H9 (cell line): ENCODE data around the gene PARP8. TPM values are rescaled to one million over a fixed set of nuclear protein-coding genes. Genes with fewer than 3 reads are reported as not detected.

Experiments used
- DNase-seq: peaks from one replicate; pipeline ENCODE4 v3.0.0-alpha.2; 2017
- H2AFZ ChIP-seq: one replicate; pipeline ENCODE4 v1.6.1; 2013; ENCODE audit warnings: mild to moderate bottlenecking, low read length, control low read depth, moderate library complexity
- H2AK5ac ChIP-seq: 2 replicates; pipeline ENCODE4 v1.6.1; 2013; ENCODE audit warnings: low read length, control low read depth, mixed read lengths; ENCODE audit not compliant: insufficient read length
- H2BK120ac ChIP-seq: one replicate; pipeline ENCODE4 v1.6.1; 2013; ENCODE audit warnings: low read depth, mild to moderate bottlenecking, low read length, control low read depth, inconsistent platforms; ENCODE audit not compliant: poor library complexity, severe bottlenecking
- H2BK12ac ChIP-seq: 2 replicates; pipeline ENCODE4 v1.6.1; 2013; ENCODE audit warnings: low read length, control low read depth, mixed read lengths, low read depth; ENCODE audit not compliant: insufficient read length
- H2BK15ac ChIP-seq: 2 replicates; pipeline ENCODE4 v1.6.1; 2013; ENCODE audit warnings: low read depth, low read length, control low read depth
- H2BK20ac ChIP-seq: one replicate; pipeline ENCODE4 v1.6.1; 2013; ENCODE audit warnings: low read depth, mild to moderate bottlenecking, low read length, control low read depth, inconsistent platforms; ENCODE audit not compliant: poor library complexity, severe bottlenecking
- H2BK5ac ChIP-seq: 2 replicates; pipeline ENCODE4 v1.6.1; 2013; ENCODE audit warnings: low read length, control low read depth, mixed read lengths; ENCODE audit not compliant: insufficient read length
- H3K14ac ChIP-seq: 2 replicates; pipeline ENCODE4 v1.6.1; 2013; ENCODE audit warnings: low read length, control low read depth; ENCODE audit not compliant: insufficient read depth
- H3K18ac ChIP-seq: 2 replicates; pipeline ENCODE4 v1.6.1; 2013; ENCODE audit warnings: low read depth, mild to moderate bottlenecking, mixed read lengths, low read length, control low read depth; ENCODE audit not compliant: insufficient read length
- H3K23ac ChIP-seq: 2 replicates; pipeline ENCODE4 v1.6.1; 2013; ENCODE audit warnings: low read length, control low read depth, mixed read lengths, low read depth; ENCODE audit not compliant: insufficient read length
- H3K23me2 ChIP-seq: 2 replicates; pipeline ENCODE4 v1.6.1; 2013; ENCODE audit warnings: low read depth, mild to moderate bottlenecking, mixed read lengths, low read length, control low read depth; ENCODE audit not compliant: insufficient read length, poor library complexity, severe bottlenecking
- H3K27ac ChIP-seq: 2 replicates; pipeline ENCODE4 v1.5.1; 2013; ENCODE audit warnings: low read length, control low read depth, mixed read lengths, low read depth; ENCODE audit not compliant: insufficient read length
- H3K27me3 ChIP-seq: 2 replicates; pipeline ENCODE4 v1.6.1; 2013; ENCODE audit warnings: low read length, control low read depth, inconsistent platforms; ENCODE audit not compliant: insufficient read depth
- H3K4ac ChIP-seq: 2 replicates; pipeline ENCODE4 v1.6.1; 2013; ENCODE audit warnings: low read depth, mild to moderate bottlenecking, control low read depth, inconsistent platforms, low read length, moderate library complexity
- H3K4me1 ChIP-seq: 2 replicates; pipeline ENCODE4 v1.6.1; 2013; ENCODE audit warnings: low read length, control low read depth, inconsistent platforms; ENCODE audit not compliant: insufficient read depth
- H3K4me2 ChIP-seq: 2 replicates; pipeline ENCODE4 v1.6.1; 2013; ENCODE audit warnings: low read length, control low read depth, mixed read lengths; ENCODE audit not compliant: insufficient read length, insufficient read depth
- H3K56ac ChIP-seq: 2 replicates; pipeline ENCODE4 v1.6.1; 2013; ENCODE audit warnings: low read depth, mild to moderate bottlenecking, mixed read lengths, low read length, control low read depth; ENCODE audit not compliant: insufficient read length
- H3K79me1 ChIP-seq: 2 replicates; pipeline ENCODE4 v1.6.1; 2013; ENCODE audit warnings: low read depth, mild to moderate bottlenecking, moderate library complexity, low read length, control low read depth, inconsistent platforms; ENCODE audit not compliant: insufficient read depth, poor library complexity, severe bottlenecking
- H3K79me2 ChIP-seq: 2 replicates; pipeline ENCODE4 v1.6.1; 2013; ENCODE audit warnings: low read length, control low read depth, inconsistent platforms; ENCODE audit not compliant: insufficient read depth
- H3K9ac ChIP-seq: 2 replicates; pipeline ENCODE4 v1.6.1; 2013; ENCODE audit warnings: low read length, control low read depth, mixed read lengths; ENCODE audit not compliant: insufficient read length; ENCODE audit errors: extremely low read depth
- H3K9me3 ChIP-seq: one replicate; pipeline ENCODE4 v1.6.1; 2013; ENCODE audit warnings: low read depth, low read length, inconsistent platforms; ENCODE audit not compliant: control insufficient read depth
- H3T11ph ChIP-seq: one replicate; pipeline ENCODE4 v1.6.1; 2013; ENCODE audit warnings: mild to moderate bottlenecking, low read length, control low read depth, inconsistent platforms
- H4K20me1 ChIP-seq: one replicate; pipeline ENCODE4 v1.6.1; 2013; ENCODE audit not compliant: control insufficient read depth, insufficient read length, insufficient read depth
- H4K5ac ChIP-seq: 2 replicates; pipeline ENCODE4 v1.6.1; 2013; ENCODE audit warnings: low read depth, mild to moderate bottlenecking, mixed read lengths, low read length, control low read depth; ENCODE audit not compliant: insufficient read length
- H4K8ac ChIP-seq: replicated peaks from 2 replicates; pipeline ENCODE4 v1.6.1; 2013; ENCODE audit warnings: low read length, control low read depth, mixed read lengths, low read depth; ENCODE audit not compliant: insufficient read length
- H4K91ac ChIP-seq: 2 replicates; pipeline ENCODE4 v1.6.1; 2013; ENCODE audit warnings: low read depth, mild to moderate bottlenecking, moderate library complexity, mixed read lengths, low read length, control low read depth; ENCODE audit not compliant: insufficient read length
- H3K27ac Mint-ChIP-seq, 3 experiments: 2 replicates in 2 of 3; 3 replicates in 1 of 3; pipeline ENCODE4 v1.8.0; 2020 to 2021; ENCODE audit warnings: mixed read lengths in 3 of 3, mild to moderate bottlenecking in 1 of 3, moderate library complexity in 1 of 3
- H3K27me3 Mint-ChIP-seq: 2 replicates; pipeline ENCODE4 v1.8.0; 2021; ENCODE audit warnings: low read depth, mild to moderate bottlenecking, moderate library complexity, mixed read lengths
- H3K36me3 Mint-ChIP-seq, 3 experiments: 2 replicates in 2 of 3; 3 replicates in 1 of 3; pipeline ENCODE4 v1.8.0; 2020 to 2021; ENCODE audit warnings: low read depth in 3 of 3, mixed read lengths in 3 of 3; ENCODE audit not compliant: insufficient read depth in 1 of 3
- H3K4me1 Mint-ChIP-seq, 2 experiments: 2 replicates each; pipeline ENCODE4 v1.8.0; 2020; ENCODE audit warnings: mixed read lengths in 2 of 2
- H3K4me3 Mint-ChIP-seq, 2 experiments: 2 replicates in 1 of 2; 3 replicates in 1 of 2; pipeline ENCODE4 v1.8.0; 2020 to 2021; ENCODE audit warnings: mild to moderate bottlenecking in 2 of 2, mixed read lengths in 2 of 2, moderate library complexity in 1 of 2
- H3K9me3 Mint-ChIP-seq, 2 experiments: 2 replicates in 1 of 2; 3 replicates in 1 of 2; pipeline ENCODE4 v1.8.0; 2020; ENCODE audit warnings: mild to moderate bottlenecking in 2 of 2, mixed read lengths in 2 of 2, moderate library complexity in 1 of 2
- CTCF ChIP-seq: fragments of 200-600 bp; sonication (generic); conservative IDR thresholded peaks from 3 replicates; pipeline ENCODE4 v1.8.0; 2021; ENCODE audit warnings: antibody characterized with exemption, mild to moderate bottlenecking
- total RNA-seq: library from RNA; stranded (reverse); gene quantifications from 2 replicates; pipeline ENCODE4 v1.2.1, GENCODE V29; 2021

Gene PARP8
- total RNA-seq, 1 experiment from 2014 or later = 34.0 TPM

GRCh38 chr5:50763351-50763750 lies 96.9 kb downstream of the PARP8 start:
- Histone ChIP-seq H3K27ac (no peak overlapping the region), H2BK120ac (no peak overlapping the region)

More at GRCh38 chr5:50763351-50763750, 96.9 kb downstream of the PARP8 start:
- H4K8ac ChIP-seq = no peak overlapping the region
- H3K4ac ChIP-seq = no peak overlapping the region
- H3T11ph ChIP-seq = no peak overlapping the region
- no peak overlapping the region for H3K14ac ChIP-seq
- no peaks in the 10 kb centered on the region for H3K27me3 ChIP-seq
- H2AK5ac ChIP-seq = no peak overlapping the region
- no peaks in the 10 kb centered on the region for H4K20me1 ChIP-seq
- Mint-ChIP-seq H3K27me3 (no peaks in the 10 kb centered on the region), H3K4me3 (no peak overlapping the region), H3K36me3 (peaks cover 0 to 8% (median 5%) of the 10 kb centered on the region in 3 experiments; a peak in 2 of 7 replicates), H3K4me1 (peaks cover 6 to 7% of the 10 kb centered on the region in 2 experiments; a peak in 3 of 4 replicates), H3K9me3 (no peaks in the 10 kb centered on the region), H3K27ac (peak overlapping the region in 1 of 3 experiments; percentile 4; a peak in 1 of 7 replicates)
- H3K18ac ChIP-seq = no peak overlapping the region
- no peaks in the 10 kb centered on the region; the same call in 1 of the 2 replicates for H3K4me1 ChIP-seq
- no peak overlapping the region for H3K23ac ChIP-seq
- H4K5ac ChIP-seq = no peak overlapping the region
- no peak overlapping the region for H2BK15ac ChIP-seq
- H3K79me2 ChIP-seq = no peaks in the 10 kb centered on the region
- no peak overlapping the region for H2BK20ac ChIP-seq
- H2AFZ ChIP-seq = no peak overlapping the region
- H2BK5ac ChIP-seq = no peak overlapping the region
- no peak overlapping the region for H4K91ac ChIP-seq
- H3K56ac ChIP-seq = no peak overlapping the region
- no peaks in the 10 kb centered on the region for H3K79me1 ChIP-seq
- H3K9ac ChIP-seq = no peak overlapping the region
- H3K9me3 ChIP-seq = no peaks in the 10 kb centered on the region
- no peak overlapping the region for H3K4me2 ChIP-seq
- no peaks in the 10 kb centered on the region for H3K23me2 ChIP-seq
- no peak for DNase-seq
- no peak overlapping the region for H2BK12ac ChIP-seq
- no peak for TF ChIP-seq CTCF
